Measurements from ENCODE around the gene PAQR3. TPM values are rescaled to one million over a fixed set of nuclear protein-coding genes. Genes with fewer than 3 reads are reported as not detected.

PAQR3 gene
- total RNA-seq, 1 donor from 2014 or later = 29.0 TPM

DNA sequence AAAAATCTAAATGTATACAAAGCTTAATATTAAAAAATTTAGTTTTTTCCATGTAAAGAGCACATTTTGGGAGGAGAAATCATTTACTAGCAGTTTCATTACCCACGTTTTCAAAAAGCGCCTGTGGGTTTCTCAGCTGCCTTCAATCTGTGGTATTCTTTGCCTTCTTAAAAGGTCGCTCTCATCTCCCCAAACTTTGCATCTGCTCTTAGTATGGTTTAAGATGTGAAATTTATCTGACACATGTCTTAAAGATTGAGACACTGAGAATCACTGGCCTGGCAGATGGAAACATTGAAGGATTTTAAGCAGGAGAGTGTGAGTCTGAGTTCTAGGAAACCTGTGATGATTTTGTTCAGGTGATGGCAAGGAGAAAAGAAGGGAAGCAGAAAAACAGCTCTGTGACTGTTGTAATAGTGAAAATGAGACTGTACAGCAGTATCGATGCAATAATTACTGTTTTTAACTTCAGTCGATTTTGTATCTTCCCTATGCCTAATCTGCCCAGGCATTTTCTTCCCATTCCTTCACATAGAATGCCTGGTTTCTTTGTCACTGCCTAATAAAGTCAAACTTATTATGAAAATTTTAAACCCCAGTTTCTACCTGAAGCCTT is 75.9 kb downstream of the PAQR3 start:
- Histone ChIP-seq H3K27ac (ENCODE audit: low read depth, low read length) (no peak overlapping the region), H2AFZ (ENCODE audit: low read depth, low read length) (no peak overlapping the region), H3K9me3 (ENCODE audit: insufficient read depth, low read depth, low read length) (no peaks in the 10 kb centered on the region), H3K4me2 (ENCODE audit: low read length) (no peak overlapping the region), H4K20me1 (ENCODE audit: insufficient read depth, low read length) (no peaks in the 10 kb centered on the region), H3K36me3 (ENCODE audit: insufficient read depth, low read length) (peaks cover 8% of the 10 kb centered on the region), H3K9ac (ENCODE audit: low read length) (no peak overlapping the region), H3K4me1 (ENCODE audit: insufficient read depth, low read length) (no peaks in the 10 kb centered on the region), H3K4me3 (ENCODE audit: insufficient read depth, low read depth, low read length) (no peak overlapping the region), H3K27me3 (ENCODE audit: insufficient read depth, low read length) (no peaks in the 10 kb centered on the region), H3K79me2 (ENCODE audit: insufficient read depth, low read length) (no peaks in the 10 kb centered on the region)
- Mint-ChIP-seq H3K4me1 (ENCODE audit: low read depth, unreplicated experiment) (peaks cover 6% of the 10 kb centered on the region), H3K4me3 (ENCODE audit: unreplicated experiment) (no peak overlapping the region), H3K27ac (ENCODE audit: unreplicated experiment) (no peak overlapping the region), H3K36me3 (ENCODE audit: low read depth, unreplicated experiment) (peaks cover 3% of the 10 kb centered on the region), H3K27me3 (ENCODE audit: low read depth, unreplicated experiment) (no peaks in the 10 kb centered on the region), H3K9me3 (ENCODE audit: unreplicated experiment) (no peaks in the 10 kb centered on the region)
- FAIRE-seq = peak; percentile 13
- TF ChIP-seq EZH2 (IDR thresholded peaks at IDR 0.05; ENCODE audit: insufficient read depth, low read length) (no peak), CTCF (IDR thresholded peaks at IDR 0.05; ENCODE audit: insufficient read depth, low read depth, low read length) (no peak)
- DNase-seq (ENCODE audit: low read depth) = no peak

- H3K4me3 ChIP-seq (ENCODE audit: insufficient read depth, low read depth, low read length) = no peak overlapping the region
- Mint-ChIP-seq H3K4me3 (ENCODE audit: unreplicated experiment) (no peak overlapping the region), H3K27ac (ENCODE audit: unreplicated experiment) (no peak overlapping the region), H3K9me3 (ENCODE audit: unreplicated experiment) (no peaks in the 10 kb centered on the region), H3K27me3 (ENCODE audit: low read depth, unreplicated experiment) (no peaks in the 10 kb centered on the region), H3K36me3 (ENCODE audit: low read depth, unreplicated experiment) (no peaks in the 10 kb centered on the region), H3K4me1 (ENCODE audit: low read depth, unreplicated experiment) (peaks cover 6% of the 10 kb centered on the region)
- peaks cover 4% of the 10 kb centered on the region for H3K36me3 ChIP-seq (ENCODE audit: insufficient read depth, low read length)
- no peaks in the 10 kb centered on the region for H3K79me2 ChIP-seq (ENCODE audit: insufficient read depth, low read length)
- H4K20me1 ChIP-seq (ENCODE audit: insufficient read depth, low read length) = no peaks in the 10 kb centered on the region
- no peak for DNase-seq (ENCODE audit: low read depth)
- no peak for FAIRE-seq
- H3K9ac ChIP-seq (ENCODE audit: low read length) = no peak overlapping the region
- no peak for TF ChIP-seq CTCF (IDR thresholded peaks at IDR 0.05; ENCODE audit: insufficient read depth, low read depth, low read length)
- TF ChIP-seq EZH2 (IDR thresholded peaks at IDR 0.05; ENCODE audit: insufficient read depth, low read length) = no peak
- H3K9me3 ChIP-seq (ENCODE audit: insufficient read depth, low read depth, low read length) = no peaks in the 10 kb centered on the region
- H3K27ac ChIP-seq (ENCODE audit: low read depth, low read length) = no peak overlapping the region
- no peaks in the 10 kb centered on the region for H3K4me1 ChIP-seq (ENCODE audit: insufficient read depth, low read length)
- H2AFZ ChIP-seq (ENCODE audit: low read depth, low read length) = no peak overlapping the region
- H3K27me3 ChIP-seq (ENCODE audit: insufficient read depth, low read length) = no peaks in the 10 kb centered on the region
- no peak overlapping the region for H3K4me2 ChIP-seq (ENCODE audit: low read length)
Observed at GRCh38 chr4:78862314-78862737, 76.9 kb downstream of the PAQR3 start.

Other genes starting within 250 kb of the PAQR3 start
- 29.8 and 33.3 TPM in 2 replicates for gene BMP2K, start 163.1 kb downstream of the PAQR3 start, total RNA-seq